Measurements from ENCODE around the gene SLC11A2. TPM values are rescaled to one million over a fixed set of nuclear protein-coding genes. Genes with fewer than 3 reads are reported as not detected.

The SLC11A2 gene
- total and polyA plus RNA-seq, 2 of the 8 experiments (the other 6 are each of a cell fraction or from before 2014, with no cell fraction given), result 55.0 to 61.5 TPM

DNA sequence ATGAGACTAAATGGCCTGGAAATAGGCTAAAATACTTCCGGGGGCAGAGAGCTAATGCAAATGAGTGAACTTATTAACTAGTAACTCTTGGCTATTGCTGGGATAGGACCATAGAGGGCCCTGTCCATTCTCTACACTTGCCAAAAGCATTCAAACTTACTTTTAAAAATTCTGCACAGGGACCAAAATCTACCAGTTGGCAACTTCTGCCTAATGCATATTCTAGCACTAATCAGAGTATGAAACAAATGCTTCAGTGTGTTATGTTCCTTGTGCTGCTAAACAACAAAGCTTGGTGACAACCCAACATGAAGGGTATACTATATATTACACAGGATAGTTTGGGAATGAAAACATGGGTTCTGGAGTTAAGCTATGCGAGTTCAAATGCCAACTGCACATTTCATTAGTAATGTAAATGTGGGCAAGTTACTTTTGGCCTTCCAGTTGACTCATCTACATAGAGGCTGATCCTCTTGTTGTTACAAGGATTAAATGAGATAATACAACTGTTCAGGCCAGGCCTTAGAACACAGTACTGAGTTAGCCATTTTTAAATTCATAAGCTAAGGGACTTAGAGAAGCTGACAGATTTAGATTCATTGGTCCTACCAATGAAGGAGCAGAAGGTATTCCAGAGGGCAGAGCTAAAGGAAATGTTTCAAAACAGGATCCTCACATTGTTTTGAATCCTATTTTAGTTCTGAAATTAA, 41.4 kb downstream of the SLC11A2 start:
- no peaks in the 10 kb centered on the region; a peak in 1 of 7 replicates for H3K4me1 ChIP-seq (replicated peaks in 1 of 4; ENCODE audit: control insufficient read depth in 3 of 4, insufficient read depth in 4 of 4, low read length in 3 of 4)
- no peak for DNase-seq (ENCODE audit: low read depth in 1 of 2, low spot score in 2 of 2)
- WGBS, 2 experiments (ENCODE audit: extremely low coverage in 1 of 2, insufficient coverage in 1 of 2, insufficient read length in 1 of 2, insufficient replicate concordance in 2 of 2, low coverage in 1 of 2, low lambda C conversion rate in 2 of 2, missing lambda C conversion rate in 1 of 2), result 48% methylated on average over 2 of the region's 2 CpGs; no CpG with 5 or more reads in 1 of the 2 experiments
- no peak overlapping the region for H4K5ac ChIP-seq (ENCODE audit: insufficient read length, low read depth, low read length)
- no peak overlapping the region for H3K4me2 ChIP-seq (ENCODE audit: insufficient read depth in 1 of 2, low read depth in 2 of 2, low read length in 2 of 2)
- H4K20me1 ChIP-seq (replicated peaks in 1 of 2; ENCODE audit: control insufficient read depth in 1 of 2, insufficient read depth in 2 of 2, low read length in 2 of 2), result peaks cover 0 to 2% of the 10 kb centered on the region in 2 experiments
- no peak overlapping the region for H4K91ac ChIP-seq (replicated peaks; ENCODE audit: insufficient read length, low read length)
- peaks cover 3 to 18% (median 7%) of the 10 kb centered on the region in 4 experiments; a peak in 6 of 8 replicates for H3K36me3 ChIP-seq (ENCODE audit: control insufficient read depth in 2 of 4, insufficient read depth in 4 of 4, low read length in 3 of 4)
- no peak overlapping the region for H3K9ac ChIP-seq (replicated peaks in 1 of 4; ENCODE audit: extremely low read depth in 1 of 4, low read depth in 3 of 4, low read length in 3 of 4)
- H3K79me1 ChIP-seq (ENCODE audit: low read depth, low read length), result no peaks in the 10 kb centered on the region
- H3K56ac ChIP-seq (replicated peaks; ENCODE audit: insufficient read length, low read depth, low read length), result no peak overlapping the region
- no peak overlapping the region for H2BK120ac ChIP-seq (replicated peaks; ENCODE audit: low read depth, low read length)
- no peak overlapping the region for H4K8ac ChIP-seq (ENCODE audit: extremely low read depth, insufficient read depth, low read length)
- no peak overlapping the region for H2BK12ac ChIP-seq (ENCODE audit: low read depth, low read length)
- no peak overlapping the region for H2BK15ac ChIP-seq (ENCODE audit: low read length)
- H2BK20ac ChIP-seq (ENCODE audit: low read length), result no peak overlapping the region
- H3K23ac ChIP-seq (ENCODE audit: insufficient read length), result no peak overlapping the region
- H3K27me3 ChIP-seq (replicated peaks in 1 of 4; ENCODE audit: control insufficient read depth in 3 of 4, extremely low read depth in 1 of 4, insufficient read depth in 3 of 4, low read length in 3 of 4), result no peaks in the 10 kb centered on the region
- H3K27ac ChIP-seq (ENCODE audit: low read depth, low read length), result no peak overlapping the region
- no peak for FAIRE-seq
- H3K79me2 ChIP-seq (ENCODE audit: control insufficient read depth in 1 of 2, insufficient read depth in 2 of 2, low read length in 2 of 2), result no peaks in the 10 kb centered on the region
- H2AFZ ChIP-seq (ENCODE audit: low read length), result no peak overlapping the region
- H3K18ac ChIP-seq (ENCODE audit: extremely low read depth, low read length), result no peak overlapping the region
- POLR2A ChIA-PET (ENCODE audit: partially characterized antibody), result interaction anchor here (0.6 to 1.5 kb wide), 5 partner anchors 88 to 221 kb away, joined by 3 to 4 read pairs (median 3); partner anchors contain the start of genes ATF1 and TMPRSS12
- H3K4me3 ChIP-seq (ENCODE audit: extremely low read depth in 1 of 4, insufficient read depth in 2 of 4, low read depth in 3 of 4, low read length in 4 of 4), result no peak overlapping the region
- no peak overlapping the region for H3K4ac ChIP-seq (replicated peaks; ENCODE audit: insufficient read length, low read depth, low read length)
- no peak overlapping the region for H2BK5ac ChIP-seq (ENCODE audit: low read depth, low read length)
- H2AK5ac ChIP-seq (ENCODE audit: low read depth, low read length), result no peak overlapping the region
- CTCF ChIA-PET (ENCODE audit: partially characterized antibody), result interaction anchor here (1.1 to 7.0 kb wide), 9 partner anchors 11 to 218 kb away, joined by 3 to 89 read pairs (median 4); no protein-coding TSS in a partner anchor
- H3K9me3 ChIP-seq (ENCODE audit: insufficient read depth in 2 of 2, low read depth in 1 of 2, low read length in 1 of 2), result no peaks in the 10 kb centered on the region
- no peaks in the 10 kb centered on the region for H3K23me2 ChIP-seq (ENCODE audit: low read depth, low read length)
- H3K14ac ChIP-seq (ENCODE audit: insufficient read length), result no peak overlapping the region
- no peak for TF ChIP-seq RFX5 (IDR thresholded peaks at IDR 0.05; ENCODE audit: borderline replicate concordance, low read depth, low read length)
- no peak for TF ChIP-seq FOSL1 (IDR thresholded peaks at IDR 0.05; ENCODE audit: insufficient read depth, low read depth, low read length)
- no peak for TF ChIP-seq RBBP5 (IDR thresholded peaks at IDR 0.05; ENCODE audit: borderline replicate concordance, low read depth, low read length)
- no peak for TF ChIP-seq CREB1 (IDR thresholded peaks at IDR 0.05)
- no peak for TF ChIP-seq YY1 (IDR thresholded peaks at IDR 0.05; ENCODE audit: low read depth, low read length)
- no peak for TF ChIP-seq PHF8 (conservative IDR thresholded peaks at IDR 0.05; ENCODE audit: low read depth, low read length)
- no peak for TF ChIP-seq BCL11A (IDR thresholded peaks at IDR 0.05; ENCODE audit: low read depth in 2 of 2, low read length in 2 of 2)
- no peak for TF ChIP-seq BRCA1 (IDR thresholded peaks at IDR 0.05; ENCODE audit: low read depth, low read length)

Data from H1 (cell line).